NCI-H1092 treated with DMSO at 0.1 percent for 48 hours (cell line): ENCODE data around the gene ZC3H10.

Experiments
- DNase-seq: peaks from one replicate; lab custom pipeline; 2025; lab: John Stamatoyannopoulos, UW

ZC3H10 gene

DNA sequence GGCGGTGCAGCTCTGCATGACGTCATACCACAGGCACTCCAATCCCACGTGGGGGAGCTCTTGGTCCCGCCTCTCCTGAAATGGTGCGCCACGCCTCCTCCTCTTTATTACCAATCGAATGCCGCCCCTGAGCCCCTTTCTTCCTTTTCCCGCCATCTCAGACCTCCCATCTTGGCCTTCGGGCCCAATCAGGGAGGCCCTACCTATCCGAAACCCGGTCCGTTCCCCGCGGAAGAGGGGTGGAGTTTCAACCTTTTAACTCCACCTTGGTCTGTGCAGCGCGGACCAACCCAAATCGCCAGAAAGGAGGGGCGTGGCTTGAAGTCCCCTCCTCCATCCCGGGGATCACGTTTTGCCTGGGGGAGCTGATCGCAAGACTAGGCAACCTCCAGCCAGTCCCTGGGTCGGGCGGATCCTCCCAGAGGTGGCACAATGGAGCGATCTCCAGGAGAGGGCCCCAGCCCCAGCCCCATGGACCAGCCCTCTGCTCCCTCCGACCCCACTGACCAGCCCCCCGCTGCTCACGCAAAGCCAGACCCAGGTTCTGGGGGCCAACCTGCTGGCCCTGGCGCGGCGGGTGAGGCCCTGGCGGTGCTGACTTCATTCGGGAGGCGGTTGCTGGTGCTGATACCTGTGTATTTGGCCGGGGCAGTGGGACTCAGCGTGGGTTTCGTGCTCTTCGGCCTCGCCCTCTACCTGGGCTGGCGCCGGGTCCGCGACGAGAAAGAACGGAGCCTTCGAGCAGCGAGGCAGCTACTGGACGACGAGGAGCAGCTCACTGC, 10.0 kb downstream of the ZC3H10 start, which contains the start of gene ESYT1:
Gene ESYT1, plus strand, starts transcription at position 380 of the 782 bp plus-strand sequence. Its CDS starts 53 bp downstream, at position 433.
- peak; percentile 97 for DNase-seq

DNA sequence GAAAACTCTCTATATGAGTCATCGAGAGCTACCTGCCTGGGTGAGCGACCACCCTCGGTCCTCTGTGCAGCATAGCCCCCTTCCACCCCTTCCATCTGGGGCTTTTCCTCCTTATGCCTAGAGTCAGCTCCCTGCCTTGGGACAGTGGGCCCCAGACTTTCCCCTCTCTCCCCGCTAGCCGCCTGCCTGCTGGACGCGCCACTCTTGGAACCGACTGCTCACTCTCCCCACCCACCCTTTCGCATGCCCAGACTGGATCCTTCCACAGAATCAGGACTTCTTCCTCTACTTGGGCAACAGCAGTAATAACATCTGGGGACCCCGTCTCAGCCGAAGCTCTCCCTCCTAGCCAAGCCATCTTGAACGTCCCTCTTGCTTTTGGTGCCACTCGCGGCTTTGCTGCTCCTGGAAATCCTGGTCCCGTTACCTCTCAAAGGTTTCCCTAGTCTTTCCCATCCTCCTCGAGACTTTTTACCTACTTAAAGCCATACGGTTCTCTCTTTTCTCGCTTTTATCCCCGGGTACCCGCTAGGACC, 10.7 kb downstream of the ZC3H10 start:
- DNase-seq: no peak

- peak; percentile 34 for DNase-seq
Measured at GRCh38 chr12:56129206-56129941, 11.3 kb downstream of the ZC3H10 start.

GRCh38 chr12:56129942-56130495, 12.0 kb downstream of the ZC3H10 start:
- no peak for DNase-seq

- no peak for DNase-seq
Measured at GRCh38 chr12:56130876-56131275, 12.8 kb downstream of the ZC3H10 start.

- no peak for DNase-seq
Measured at GRCh38 chr12:56134897-56135296, 16.8 kb downstream of the ZC3H10 start.

- DNase-seq: no peak
Measured at GRCh38 chr12:56137853-56138571, 19.9 kb downstream of the ZC3H10 start.

- DNase-seq: no peak
Measured at GRCh38 chr12:56141946-56142784, 24.1 kb downstream of the ZC3H10 start.

GRCh38 chr12:56143217-56143616, 25.2 kb downstream of the ZC3H10 start:
- DNase-seq: no peak

- no peak for DNase-seq
Measured at GRCh38 chr12:56143870-56144269, 25.8 kb downstream of the ZC3H10 start.

GRCh38 chr12:56145217-56145616, 27.2 kb downstream of the ZC3H10 start:
- DNase-seq: no peak

- DNase-seq: no peak
Measured at GRCh38 chr12:56146492-56147460, 28.7 kb downstream of the ZC3H10 start.

DNA sequence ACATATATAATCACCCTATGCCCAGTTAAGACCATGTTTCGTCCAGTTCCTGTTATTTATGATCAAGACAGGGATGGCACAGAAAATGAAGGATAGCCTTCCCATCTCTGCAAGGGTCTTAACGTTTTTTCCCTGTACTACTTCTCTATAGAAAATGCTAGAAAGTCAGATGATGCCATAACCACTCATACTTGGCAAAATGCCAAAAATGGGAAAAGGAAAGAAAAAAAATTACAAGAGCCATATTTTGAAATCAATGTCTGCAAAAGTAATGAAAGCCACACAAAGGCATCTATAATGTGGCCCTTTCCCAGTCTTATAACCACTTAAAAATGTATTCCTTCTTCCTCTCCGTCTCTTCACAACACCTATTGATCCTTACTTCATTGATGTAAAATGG, 32.5 kb downstream of the ZC3H10 start:
- no peak for DNase-seq

DNA sequence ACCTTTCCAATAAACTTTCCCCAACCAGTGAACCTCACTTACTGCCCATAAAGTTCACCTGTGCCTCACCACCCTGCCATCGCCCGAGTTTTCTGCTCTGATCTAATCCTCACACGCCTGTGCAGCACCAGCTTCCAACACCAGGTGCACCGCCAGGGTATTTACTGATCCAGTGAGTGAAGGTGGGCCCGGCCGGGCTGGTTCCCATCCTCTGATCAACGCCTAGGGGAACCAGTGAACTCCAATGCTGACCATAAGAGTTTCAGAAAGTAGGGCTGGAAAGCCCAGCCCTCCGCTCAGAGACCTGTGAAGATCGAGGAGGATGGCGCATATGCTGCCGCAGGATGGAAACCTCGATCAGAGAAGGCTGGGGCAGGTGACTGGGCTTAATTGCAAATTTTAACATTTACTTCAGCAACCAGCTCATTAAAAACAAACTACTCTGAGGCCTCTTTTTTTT, 33.6 kb downstream of the ZC3H10 start:
- peak; percentile 56 for DNase-seq

DNA sequence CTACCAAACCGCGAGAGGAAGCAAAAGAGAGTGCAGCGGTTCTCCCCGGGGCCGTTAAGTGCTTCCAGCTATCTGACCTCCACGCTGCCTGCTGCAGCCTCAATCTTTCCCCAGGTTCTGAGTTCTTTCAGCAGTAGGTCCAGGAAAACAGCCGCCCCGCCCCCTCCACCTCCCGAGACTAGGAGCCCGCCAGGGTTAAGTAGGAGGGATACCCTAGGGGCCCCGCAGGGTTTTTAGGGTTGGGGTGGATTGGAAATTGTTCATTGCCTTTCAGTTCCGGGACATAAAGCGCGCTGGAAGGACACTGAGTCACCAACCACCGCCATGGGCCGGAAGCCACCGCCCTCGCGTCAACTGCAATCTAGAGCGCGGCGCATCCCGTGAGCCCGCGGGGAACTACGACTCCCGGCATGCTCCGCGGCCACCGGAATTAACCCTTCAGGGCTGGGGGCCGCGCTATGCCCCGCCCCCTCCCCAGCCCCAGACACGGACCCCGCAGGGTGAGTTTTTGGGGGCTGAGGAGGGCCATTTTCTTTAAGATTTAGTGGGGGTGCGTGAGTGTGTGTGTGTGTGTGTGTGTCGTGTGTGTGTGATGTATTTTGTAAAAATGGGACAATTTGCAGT, 34.2 kb downstream of the ZC3H10 start, which contains the start of gene MYL6B:
Gene MYL6B, plus strand, starts transcription at position 456 of the 624 bp plus-strand sequence. CDS start 1,332 bp downstream, outside the sequence.
- DNase-seq: peak; percentile 72

DNA sequence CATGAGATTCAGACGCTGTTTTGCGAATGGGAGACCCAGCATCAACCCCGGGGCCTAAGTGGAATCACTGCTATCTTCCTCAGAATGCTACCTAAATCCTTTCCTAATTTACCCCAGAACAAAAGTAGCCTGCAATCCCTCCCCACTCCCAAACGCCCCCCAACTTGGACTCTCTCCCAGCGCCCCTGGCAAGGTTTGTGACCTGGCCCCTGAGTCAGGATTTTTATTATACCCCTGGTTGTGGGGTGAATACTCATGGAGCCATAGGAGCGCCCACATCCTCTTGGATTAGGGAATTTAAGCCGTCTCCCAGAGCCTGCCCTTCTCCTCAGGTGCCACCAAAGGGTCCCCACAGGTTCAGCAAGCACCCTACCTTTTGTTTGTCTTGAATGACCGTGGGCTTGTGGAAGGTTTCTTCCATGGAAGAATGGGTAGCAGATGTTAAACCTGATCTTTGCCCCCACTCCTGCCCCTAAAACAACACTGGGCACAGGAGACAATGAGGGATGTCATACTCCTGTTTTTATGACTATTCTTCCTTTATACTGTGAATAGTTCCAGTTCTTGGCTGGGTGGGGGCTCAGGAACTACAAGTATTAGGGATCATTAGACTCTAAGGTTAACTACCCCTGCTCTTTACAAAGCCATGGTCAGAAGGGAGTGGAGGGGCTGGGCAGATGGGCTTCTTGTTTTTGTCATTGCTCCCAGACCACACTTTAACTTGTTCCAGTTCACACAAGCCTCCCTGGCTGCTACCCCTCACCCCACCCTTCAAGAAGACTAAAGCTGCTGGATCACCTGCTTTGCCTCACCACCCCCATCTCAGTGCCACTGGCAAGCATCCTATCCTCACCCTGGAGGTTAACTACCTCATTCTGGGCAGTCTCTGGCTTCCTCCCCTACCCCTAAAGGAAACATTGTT, 35.0 kb downstream of the ZC3H10 start:
- DNase-seq: no peak

- no peak for DNase-seq
Measured at GRCh38 chr12:56153678-56154065, 35.6 kb downstream of the ZC3H10 start.

GRCh38 chr12:56154246-56154771, 36.2 kb downstream of the ZC3H10 start:
- DNase-seq: no peak
